Ovary (tissue), 1 donor: ENCODE measurements around the gene FBXL17.

Experiments
- EP300 ChIP-seq: sonication (generic); formaldehyde crosslinking; IDR thresholded peaks from one replicate; pipeline ENCODE4 v1.6.1; 2017; ENCODE audit warnings: antibody characterized with exemption
- POLR2A ChIP-seq: fragments of 450-650 bp; IDR thresholded peaks from one replicate; pipeline ENCODE4 v1.6.1; 2017; ENCODE audit warnings: antibody characterized with exemption, mild to moderate bottlenecking, moderate library complexity

GRCh38 chr5:107853031-107853430 is 528.9 kb downstream of the FBXL17 start:
- no peak for TF ChIP-seq EP300
- no peak for TF ChIP-seq POLR2A
